ENCODE measurements around the gene RHAG.

The RHAG gene

DNA sequence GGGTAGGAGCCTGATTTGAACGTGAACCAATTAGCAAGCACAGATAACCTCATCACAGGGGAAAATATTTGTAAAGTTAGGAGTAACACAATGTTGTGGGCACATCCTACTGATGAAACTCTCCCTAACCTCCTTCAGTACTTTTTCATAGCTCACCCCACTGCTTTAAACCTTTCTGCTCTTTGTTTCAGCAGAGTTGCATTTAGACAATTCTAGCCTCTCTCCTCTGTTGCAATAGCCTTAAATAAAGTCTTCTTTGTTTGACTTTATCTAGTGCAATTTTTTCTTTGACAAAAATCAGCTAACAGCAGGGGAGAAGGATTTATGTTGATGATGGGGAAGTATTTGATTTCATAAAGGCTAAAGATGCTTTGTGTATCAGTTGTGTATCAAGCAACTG lies 72.1 kb downstream of the RHAG start:
- Mint-ChIP-seq H3K9me3 (no peaks in the 10 kb centered on the region), H3K27me3 (peaks cover 5 to 6% of the 10 kb centered on the region in 2 donors), H3K4me3 (no peak overlapping the region), H3K36me3 (no peaks in the 10 kb centered on the region), H3K4me1 (no peaks in the 10 kb centered on the region), H3K27ac (no peak overlapping the region)
- ATAC-seq (replicated peaks) (no peak), DNase-seq (no peak)

GRCh38 chr6:49563006-49563886 lies 73.4 kb downstream of the RHAG start:
- H3K27ac Mint-ChIP-seq: no peak overlapping the region
- H3K9me3 Mint-ChIP-seq: no peaks in the 10 kb centered on the region
- ATAC-seq (replicated peaks): no peak
- H3K27me3 Mint-ChIP-seq: peaks cover 5 to 8% of the 10 kb centered on the region in 2 donors
- DNase-seq: no peak
- no peaks in the 10 kb centered on the region for H3K4me1 Mint-ChIP-seq
- H3K4me3 Mint-ChIP-seq: no peak overlapping the region
- no peaks in the 10 kb centered on the region for H3K36me3 Mint-ChIP-seq

GRCh38 chr6:49558238-49558637 lies 78.4 kb downstream of the RHAG start:
- Mint-ChIP-seq H3K27me3 (peaks cover 0 to 4% of the 10 kb centered on the region in 2 donors), H3K9me3 (no peaks in the 10 kb centered on the region), H3K27ac (no peak overlapping the region), H3K36me3 (no peaks in the 10 kb centered on the region), H3K4me3 (no peak overlapping the region), H3K4me1 (no peaks in the 10 kb centered on the region)
- ATAC-seq (replicated peaks): no peak
- DNase-seq: no peak

DNA sequence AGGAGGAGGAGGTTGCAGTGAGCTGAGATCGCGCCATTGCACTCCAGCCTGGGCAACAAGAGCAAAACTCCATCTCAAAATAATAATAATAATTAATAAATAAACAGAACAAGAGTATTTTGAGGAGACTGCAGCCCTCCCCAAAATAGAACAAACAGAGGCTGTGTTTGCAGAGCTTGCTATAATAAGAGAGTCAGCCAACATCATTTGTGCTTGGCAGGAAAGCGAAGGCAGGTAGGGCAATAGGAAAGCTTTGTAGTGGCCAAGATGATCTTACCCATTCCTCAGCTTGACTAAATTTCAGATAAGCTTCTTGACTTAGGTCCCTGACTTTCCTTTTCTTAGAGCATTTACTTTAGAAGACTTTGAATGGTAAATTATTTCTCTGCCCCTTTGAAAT lies 79.5 kb downstream of the RHAG start:
- peaks cover 0 to 4% of the 10 kb centered on the region in 2 donors for H3K27me3 Mint-ChIP-seq
- DNase-seq (no peak), ATAC-seq (replicated peaks) (no peak)
- no peak overlapping the region for H3K4me3 Mint-ChIP-seq
- H3K27ac Mint-ChIP-seq: no peak overlapping the region
- H3K4me1 Mint-ChIP-seq: peaks cover 0 to 1% of the 10 kb centered on the region in 2 donors
- no peaks in the 10 kb centered on the region for H3K9me3 Mint-ChIP-seq
- no peaks in the 10 kb centered on the region for H3K36me3 Mint-ChIP-seq

GRCh38 chr6:49556429-49556837 lies 80.2 kb downstream of the RHAG start:
- H3K9me3 Mint-ChIP-seq: no peaks in the 10 kb centered on the region
- DNase-seq: no peak
- no peak overlapping the region for H3K27ac Mint-ChIP-seq
- H3K27me3 Mint-ChIP-seq: peaks cover 5 to 10% of the 10 kb centered on the region in 2 donors
- H3K36me3 Mint-ChIP-seq: no peaks in the 10 kb centered on the region
- no peak overlapping the region for H3K4me3 Mint-ChIP-seq
- ATAC-seq (replicated peaks): no peak
- H3K4me1 Mint-ChIP-seq: peaks cover 6% of the 10 kb centered on the region in 2 donors

DNA sequence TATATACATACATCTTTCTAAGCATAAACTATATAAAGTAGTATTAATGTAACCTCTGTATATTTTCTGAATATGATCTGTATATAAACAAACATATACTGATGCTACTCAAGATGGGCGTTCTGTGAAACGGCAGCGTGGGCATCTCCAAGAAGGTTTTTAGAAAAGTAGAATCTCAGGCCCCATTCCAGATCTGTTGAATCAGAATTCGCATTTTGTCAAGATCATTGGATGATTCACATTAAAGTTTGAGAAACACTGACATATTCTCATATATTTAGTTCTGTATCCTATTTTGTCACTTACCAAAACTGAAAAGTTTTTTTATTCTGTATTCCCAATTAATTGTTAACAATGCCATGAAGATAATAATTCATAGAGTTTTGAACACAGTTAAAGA lies 80.7 kb downstream of the RHAG start:
- Mint-ChIP-seq H3K27me3 (peaks cover 10 to 15% of the 10 kb centered on the region in 2 donors), H3K27ac (no peak overlapping the region), H3K9me3 (no peaks in the 10 kb centered on the region), H3K4me1 (peaks cover 10 to 11% of the 10 kb centered on the region in 2 donors), H3K4me3 (no peak overlapping the region), H3K36me3 (no peaks in the 10 kb centered on the region)
- no peak for ATAC-seq (replicated peaks)
- no peak for DNase-seq
